ENCODE data around the gene PRKCA. TPM values are rescaled to one million over a fixed set of nuclear protein-coding genes. Genes with fewer than 3 reads are reported as not detected.
A peak's percentile ranks its signal among the peaks of the same experiment; 100 is the strongest.

Gene PRKCA
- total RNA-seq, 1 donor from 2014 or later = 127 TPM

DNA sequence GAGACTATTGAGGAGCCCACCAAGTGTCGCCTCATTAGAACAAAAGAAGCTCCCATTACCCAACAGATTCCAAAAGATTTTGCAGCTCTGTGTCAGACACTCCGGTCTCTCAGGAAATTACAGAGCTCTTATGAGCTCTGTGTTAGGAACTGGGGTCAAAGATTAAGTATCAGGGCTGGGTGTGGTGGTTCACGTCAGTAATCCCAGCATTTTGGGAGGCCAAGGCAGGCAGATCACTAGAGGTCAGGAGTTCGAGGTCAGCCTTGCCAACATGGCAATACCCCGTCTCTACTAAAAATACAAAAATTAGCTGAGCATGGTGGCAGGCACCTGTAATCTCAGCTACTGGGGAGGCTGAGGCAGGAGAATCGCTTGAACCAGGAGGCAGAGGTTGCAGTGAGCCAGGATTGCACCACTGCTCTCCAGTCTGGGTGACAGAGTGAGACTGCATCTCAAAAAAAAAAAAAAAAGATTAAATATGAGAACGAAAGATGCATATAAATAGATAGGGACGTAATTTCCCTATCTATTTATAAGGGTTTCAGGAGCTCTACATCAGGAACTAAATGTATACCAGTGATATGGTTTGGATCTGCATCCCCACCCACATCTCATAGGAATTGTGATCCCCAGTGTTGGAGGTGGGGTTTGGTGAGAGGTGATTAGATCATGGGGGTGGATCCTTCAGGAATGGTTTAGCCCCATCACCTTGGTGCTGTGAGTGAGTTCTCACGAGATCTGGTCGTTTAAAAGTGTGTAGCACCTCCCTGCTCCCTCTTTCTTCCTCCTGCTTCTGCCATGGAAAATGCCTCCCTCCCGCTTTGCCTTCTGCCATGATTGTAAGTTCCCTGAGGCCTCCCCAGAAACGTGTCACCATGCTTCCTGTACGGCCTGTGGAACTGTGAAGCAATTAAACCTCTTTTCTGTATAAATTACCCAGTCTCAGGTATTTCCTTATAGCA lies 111.4 kb downstream of the PRKCA start:
- no peak for DNase-seq (ENCODE audit: low spot score)

DNA sequence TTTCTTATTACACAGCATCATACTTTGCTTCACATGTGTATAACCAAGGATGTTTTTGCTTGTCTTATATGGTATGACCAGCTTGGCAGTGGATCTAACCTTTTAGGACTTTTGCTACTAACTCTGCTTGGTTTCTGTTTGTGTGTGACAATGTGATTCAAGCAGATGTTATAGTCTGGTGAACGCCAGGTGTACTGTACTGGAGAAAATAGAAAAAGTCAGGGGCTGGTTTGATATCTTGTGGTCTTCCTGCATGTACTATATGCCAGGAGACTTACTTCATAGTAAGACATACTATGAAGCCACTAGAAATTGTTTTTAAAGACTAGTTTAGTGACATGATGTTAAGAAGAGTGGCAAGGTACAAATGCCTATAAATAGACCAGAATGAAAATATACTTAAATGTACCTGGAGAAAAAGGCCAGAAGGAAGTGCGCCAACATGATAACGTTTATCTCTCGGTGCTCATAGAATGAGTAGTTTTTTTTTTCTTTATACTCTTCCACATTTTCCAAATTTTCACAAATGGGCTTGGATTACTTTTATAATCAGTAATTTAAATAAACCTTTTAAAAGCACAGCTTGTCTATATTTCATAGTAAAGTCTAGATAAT lies 112.3 kb downstream of the PRKCA start:
- DNase-seq (ENCODE audit: low spot score) = no peak

- DNase-seq (ENCODE audit: low spot score) = peak; percentile 79
Measured at GRCh38 chr17:66415366-66416206, 113.2 kb downstream of the PRKCA start.

- DNase-seq (ENCODE audit: low spot score) = no peak
Measured at GRCh38 chr17:66416207-66416940, 114.0 kb downstream of the PRKCA start.

- no peak for DNase-seq (ENCODE audit: low spot score)
Measured at GRCh38 chr17:66417300-66417719, 114.9 kb downstream of the PRKCA start.

DNA sequence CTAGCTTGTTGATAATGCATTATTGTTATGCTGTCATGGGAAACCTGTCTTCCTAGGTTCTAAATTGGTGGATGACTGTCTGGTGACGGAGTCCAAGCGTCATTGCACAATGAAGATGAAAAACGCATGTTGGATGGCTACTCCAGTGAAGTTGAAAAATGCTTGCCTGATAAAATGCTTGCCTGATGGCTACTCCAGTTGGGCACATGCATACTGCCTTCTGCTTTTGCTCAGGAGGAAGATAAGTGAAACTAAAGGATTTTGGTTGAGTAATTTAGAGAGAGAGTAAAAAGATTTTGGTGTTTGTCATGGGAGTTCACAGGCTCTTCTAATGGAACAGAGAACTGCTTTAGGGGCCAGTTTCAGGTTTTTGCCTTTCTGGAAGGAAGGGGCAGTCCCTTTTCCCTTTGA lies 118.6 kb downstream of the PRKCA start:
- DNase-seq (ENCODE audit: low spot score) = peak; percentile 53

DNA sequence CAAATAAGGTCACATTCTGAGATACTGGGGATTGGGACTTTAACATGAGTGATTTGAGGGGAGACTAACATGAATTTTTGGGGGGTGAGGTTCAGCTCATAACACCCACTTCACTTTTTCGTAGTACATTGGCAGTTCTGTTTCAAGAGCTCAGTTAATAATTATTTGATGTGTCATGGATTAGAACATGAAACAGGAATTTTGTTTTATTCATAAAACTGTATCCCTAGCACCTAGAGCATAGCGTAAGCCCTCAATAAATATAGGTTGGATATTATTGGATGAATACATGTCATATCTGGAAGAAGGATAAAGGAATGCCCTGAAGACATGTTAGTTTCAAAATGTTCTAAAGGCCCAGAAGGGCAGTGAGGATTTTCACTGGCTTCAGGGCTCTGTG lies 119.8 kb downstream of the PRKCA start:
- no peak for DNase-seq (ENCODE audit: low spot score)

DNA sequence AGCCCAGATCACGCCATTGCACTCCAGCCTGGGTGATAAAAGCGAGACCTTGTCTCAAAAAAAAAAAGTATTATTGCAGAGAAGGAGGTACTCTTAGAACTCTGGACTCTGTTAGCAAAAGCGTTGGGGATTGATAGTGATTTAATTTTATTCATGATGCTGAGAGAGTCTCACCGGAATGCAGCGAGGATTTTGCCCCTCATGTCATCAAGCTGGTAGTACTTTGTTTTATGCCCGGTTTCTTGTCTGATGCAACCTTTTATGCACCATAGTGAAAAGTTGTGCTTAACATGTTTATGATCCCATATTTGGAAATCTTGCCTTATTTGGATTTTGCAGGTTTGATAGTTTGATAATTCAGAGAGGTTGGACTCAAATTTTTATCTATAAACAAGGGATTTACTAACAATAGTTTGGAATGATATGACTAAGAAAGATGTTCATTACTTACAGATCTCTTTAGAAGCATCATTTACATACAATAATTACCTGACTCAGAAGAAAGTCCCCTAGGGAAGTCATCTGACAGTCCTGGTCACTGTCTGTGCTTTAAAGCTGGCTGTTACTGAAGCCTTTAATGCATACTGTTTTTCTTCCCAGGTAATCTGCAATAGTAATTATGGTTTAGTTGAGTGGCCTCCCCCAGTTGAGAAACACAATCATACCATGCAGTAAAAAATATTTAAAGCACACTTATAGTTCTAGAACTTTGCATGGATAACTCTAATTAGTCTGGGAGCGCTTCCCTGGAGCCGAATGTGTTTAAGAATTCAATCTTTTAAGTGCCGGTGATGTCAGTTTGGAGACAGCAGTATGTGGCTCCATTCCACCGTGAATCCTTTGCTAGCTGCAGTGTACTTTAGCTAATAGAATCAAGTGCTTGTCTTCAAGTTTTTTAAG lies 120.9 kb downstream of the PRKCA start:
- no peak for DNase-seq (ENCODE audit: low spot score)

DNA sequence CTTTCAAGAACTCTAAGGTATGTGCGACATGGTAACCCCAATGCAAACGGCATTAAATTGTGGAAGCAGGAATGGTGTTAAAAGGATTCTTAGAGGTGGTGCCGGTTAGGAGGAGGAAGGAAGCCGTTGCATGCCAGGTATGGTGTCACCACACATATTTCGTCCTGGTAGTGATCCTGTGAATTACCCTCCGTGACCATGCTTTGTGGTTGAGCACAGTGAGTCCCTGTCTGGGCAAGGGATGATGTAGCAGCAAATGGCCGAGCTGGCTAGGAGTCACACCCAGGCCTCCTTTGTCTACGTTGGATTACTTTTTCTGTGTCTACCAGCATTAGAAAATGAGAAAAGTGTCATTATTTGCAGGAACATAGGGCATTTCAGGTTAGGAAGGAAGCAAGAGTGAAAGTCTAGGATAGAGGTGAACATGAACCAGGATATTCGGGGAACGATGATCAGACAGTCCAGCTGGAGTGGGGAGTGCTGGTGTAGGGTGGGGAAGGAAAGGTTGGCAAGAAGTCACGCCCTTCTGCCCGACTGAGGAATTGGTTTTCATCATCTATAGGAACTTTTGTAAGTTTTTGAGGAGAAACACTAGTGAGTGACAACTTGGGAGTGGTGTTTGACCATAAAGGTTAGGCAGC lies 123.5 kb downstream of the PRKCA start:
- no peak for DNase-seq (ENCODE audit: low spot score)

DNA sequence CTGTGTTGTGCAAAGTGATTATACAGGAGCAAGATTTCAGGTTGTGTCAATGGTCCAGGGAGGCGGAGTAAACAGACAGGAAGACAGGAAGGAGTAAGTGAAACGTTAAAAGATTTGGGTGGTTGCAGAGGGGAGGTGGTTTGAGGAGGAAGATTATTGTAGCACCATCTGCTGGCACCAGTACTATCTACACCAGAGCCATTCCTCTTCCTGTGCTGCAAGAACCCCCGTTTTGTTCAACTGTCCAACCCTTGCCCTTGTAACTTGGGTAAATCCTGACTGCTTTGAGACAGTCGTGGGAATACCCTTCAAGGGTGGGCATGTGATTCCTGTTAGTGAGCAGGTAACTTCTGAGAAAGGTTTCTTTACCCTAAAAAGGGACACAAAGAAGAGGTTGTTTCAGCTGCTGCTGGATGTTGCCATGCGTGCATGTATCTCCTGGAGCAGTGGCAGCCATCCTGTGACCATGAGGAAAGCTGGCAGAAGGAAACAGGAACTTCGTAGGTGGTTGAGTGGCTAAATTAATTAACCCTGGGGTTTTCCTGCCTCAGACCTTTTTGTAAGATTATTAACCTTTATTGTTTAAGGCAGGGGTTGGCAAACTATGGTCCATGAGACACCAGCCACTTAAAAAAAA lies 124.1 kb downstream of the PRKCA start:
- DNase-seq (ENCODE audit: low spot score) = no peak

DNA sequence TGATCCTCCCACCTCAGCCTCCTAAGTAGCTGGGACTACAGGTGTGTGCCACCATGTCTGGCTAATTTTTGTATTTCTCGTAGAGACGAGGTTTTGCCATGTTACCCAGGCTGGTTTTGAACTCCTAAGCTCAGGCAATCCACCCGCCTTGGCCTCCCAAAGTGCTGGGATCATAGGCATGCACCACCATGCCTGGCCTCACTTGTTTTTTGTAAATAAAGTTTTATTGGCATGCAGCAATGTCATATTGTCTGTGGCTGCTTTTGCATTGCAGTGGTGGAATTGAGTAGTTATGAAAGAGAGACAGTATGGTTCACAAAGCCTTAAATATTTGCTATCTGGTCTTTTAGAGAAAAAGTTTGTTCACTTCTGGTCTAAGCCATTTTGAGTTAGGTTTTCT lies 124.7 kb downstream of the PRKCA start:
- no peak for DNase-seq (ENCODE audit: low spot score)

DNA sequence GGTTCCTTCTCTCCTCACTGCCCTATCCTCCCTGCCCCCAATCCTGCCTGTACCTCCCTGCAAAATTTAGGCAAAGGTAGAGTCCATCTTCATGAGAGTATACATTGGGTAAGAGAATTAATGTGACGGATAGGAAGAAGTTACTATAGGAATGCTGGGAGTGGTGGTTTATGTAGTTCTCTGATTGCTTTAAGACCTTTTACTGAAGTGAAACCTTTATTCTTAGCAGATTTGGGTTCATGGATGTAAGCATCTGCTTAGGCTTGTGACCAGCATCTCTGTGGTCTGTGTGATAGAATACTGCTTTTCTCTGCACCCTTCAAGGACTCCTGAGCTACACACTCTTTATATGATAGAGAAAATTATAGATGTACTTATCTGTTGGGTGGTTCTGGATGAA lies 127.3 kb downstream of the PRKCA start:
- DNase-seq (ENCODE audit: low spot score) = no peak

DNA sequence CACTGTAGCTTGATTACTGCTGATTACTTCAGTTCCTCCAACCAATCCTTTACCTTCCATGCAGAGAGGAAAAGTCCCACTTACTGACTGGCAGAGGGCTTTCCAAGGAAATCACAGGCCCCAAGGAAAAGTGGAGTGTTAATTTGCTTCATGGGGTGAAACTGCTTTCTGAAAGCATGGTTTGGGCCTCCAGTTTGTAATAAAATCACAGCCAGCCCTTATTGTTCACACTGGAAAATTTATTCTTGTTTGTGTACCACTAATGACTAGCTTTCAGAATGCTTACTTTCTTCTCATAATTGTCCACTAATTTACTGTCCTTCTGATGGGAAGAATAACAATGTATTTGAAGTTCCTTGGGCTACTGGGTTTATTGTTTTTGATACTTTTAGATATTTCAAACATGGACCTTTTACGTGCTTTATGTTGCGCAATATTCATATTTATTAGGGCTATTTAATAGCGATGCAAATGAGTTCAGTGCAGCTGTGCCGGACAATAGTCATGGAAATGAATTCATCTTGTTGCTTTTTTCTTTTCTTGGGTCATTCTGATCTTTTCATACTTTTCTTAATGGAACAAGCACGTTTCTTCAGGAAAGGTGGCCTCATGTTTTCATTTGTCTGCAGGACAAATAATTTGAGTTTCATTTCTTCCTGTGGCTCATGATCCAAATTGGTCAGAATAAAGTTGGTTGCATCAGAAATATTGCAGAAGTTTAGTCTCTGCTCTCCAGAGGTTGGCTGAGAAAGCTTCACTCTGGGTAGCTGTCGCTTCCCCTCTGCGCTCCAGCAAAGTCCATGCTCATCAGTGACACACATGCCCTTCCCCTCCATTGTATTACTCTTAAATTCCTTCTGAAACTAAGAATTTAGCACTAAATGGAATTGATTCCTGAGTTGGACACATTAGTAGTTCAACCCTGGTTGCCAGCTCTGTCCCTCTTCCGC lies 128.7 kb downstream of the PRKCA start:
- DNase-seq (ENCODE audit: low spot score) = no peak

GRCh38 chr17:66431910-66432309 lies 129.5 kb downstream of the PRKCA start:
- DNase-seq (ENCODE audit: low spot score) = no peak

DNA sequence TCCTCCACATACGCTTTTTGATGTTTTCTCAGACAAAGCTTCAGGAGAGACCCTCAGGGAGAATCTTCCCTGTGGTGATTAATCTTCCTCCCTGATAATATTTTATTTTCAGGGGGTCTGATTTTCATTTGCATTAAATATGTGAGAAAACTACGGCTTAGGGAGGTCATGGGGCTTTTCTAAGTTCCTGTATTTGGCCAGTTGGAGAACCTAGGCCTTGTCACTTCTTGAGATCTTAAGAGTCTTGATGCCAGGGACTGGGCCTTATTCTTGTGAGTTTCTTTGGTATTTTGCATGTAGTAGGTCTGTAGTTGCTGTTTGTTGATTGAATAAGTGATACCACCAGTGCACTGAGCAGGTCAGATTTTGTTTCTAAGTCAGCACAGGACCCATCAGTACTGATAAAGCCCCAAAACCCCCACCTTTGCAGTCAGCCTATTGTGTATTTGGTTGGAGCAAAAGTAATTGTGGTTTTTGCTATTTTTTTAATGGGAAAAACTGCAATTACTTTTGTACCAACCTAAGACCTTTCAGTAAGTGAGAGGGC lies 130.1 kb downstream of the PRKCA start:
- no peak for DNase-seq (ENCODE audit: low spot score)

- DNase-seq (ENCODE audit: low spot score) = no peak
Measured at GRCh38 chr17:66432996-66433551, 130.7 kb downstream of the PRKCA start.

DNA sequence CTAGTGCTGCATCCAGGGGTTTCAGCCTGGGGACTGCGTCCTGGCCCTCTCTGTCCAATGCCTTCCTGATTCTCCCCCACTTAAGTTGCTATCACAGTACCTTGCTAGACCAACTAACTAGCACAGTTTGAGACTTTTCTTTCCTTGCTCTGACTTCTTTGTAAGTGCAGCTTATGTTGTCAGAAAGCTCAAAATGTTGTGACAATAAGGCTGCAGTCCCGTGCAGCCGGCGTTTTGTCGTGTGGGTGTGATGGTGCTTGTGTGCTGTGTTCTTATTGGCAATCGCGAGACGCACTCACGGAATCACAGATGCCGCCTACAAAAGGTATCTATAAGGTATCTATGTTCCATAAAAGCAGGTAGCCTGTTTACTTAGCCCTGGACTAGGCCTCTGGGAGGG lies 132.8 kb downstream of the PRKCA start:
- no peak for DNase-seq (ENCODE audit: low spot score)

GRCh38 chr17:66436631-66437030 lies 134.2 kb downstream of the PRKCA start:
- no peak for DNase-seq (ENCODE audit: low spot score)
